Testis (tissue), 2 donors: ENCODE results near the gene TTLL12.

Experiments
- POLR2A ChIP-seq: fragments of 450-650 bp; IDR thresholded peaks from one replicate; pipeline ENCODE4 v1.6.1; 2017; ENCODE audit warnings: antibody characterized with exemption, mild to moderate bottlenecking, moderate library complexity
- TF ChIP-seq, protein P1 (sequence below), 3 experiments: fragments of 450-650 bp in 2 of 3; fragments of 200-600 bp in 1 of 3; sonication (generic) in 1 of 3; IDR thresholded peaks; one replicate each; pipeline ENCODE4 v1.5.1; 2016 to 2019; ENCODE audit warnings: antibody characterized with exemption in 3 of 3, mild to moderate bottlenecking in 2 of 3, moderate library complexity in 1 of 3

DNA sequence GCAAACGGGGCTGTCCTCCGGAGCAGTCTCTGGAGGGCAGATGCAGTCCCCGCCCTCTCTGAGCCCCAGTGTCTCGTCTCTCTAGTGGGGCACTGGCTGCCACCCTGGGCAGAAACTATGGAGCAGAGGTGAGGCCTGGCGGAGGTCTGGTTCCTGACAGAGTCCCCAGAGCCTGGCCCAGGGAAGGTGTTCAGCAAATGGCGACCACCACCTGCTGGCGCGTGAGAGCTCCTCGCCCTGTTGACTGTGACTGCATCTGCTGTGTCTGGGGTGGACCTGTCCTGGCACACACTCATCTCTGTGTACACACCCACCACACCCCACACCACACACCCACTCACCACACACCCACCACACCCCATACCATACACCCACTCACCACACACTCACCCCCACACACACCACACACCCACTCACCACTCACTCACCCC lies 18.3 kb upstream of the TTLL12 start:
- TF ChIP-seq, protein P1, sequence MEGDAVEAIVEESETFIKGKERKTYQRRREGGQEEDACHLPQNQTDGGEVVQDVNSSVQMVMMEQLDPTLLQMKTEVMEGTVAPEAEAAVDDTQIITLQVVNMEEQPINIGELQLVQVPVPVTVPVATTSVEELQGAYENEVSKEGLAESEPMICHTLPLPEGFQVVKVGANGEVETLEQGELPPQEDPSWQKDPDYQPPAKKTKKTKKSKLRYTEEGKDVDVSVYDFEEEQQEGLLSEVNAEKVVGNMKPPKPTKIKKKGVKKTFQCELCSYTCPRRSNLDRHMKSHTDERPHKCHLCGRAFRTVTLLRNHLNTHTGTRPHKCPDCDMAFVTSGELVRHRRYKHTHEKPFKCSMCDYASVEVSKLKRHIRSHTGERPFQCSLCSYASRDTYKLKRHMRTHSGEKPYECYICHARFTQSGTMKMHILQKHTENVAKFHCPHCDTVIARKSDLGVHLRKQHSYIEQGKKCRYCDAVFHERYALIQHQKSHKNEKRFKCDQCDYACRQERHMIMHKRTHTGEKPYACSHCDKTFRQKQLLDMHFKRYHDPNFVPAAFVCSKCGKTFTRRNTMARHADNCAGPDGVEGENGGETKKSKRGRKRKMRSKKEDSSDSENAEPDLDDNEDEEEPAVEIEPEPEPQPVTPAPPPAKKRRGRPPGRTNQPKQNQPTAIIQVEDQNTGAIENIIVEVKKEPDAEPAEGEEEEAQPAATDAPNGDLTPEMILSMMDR (IDR thresholded peaks at IDR 0.05), result no peak
- TF ChIP-seq POLR2A, result no peak
